BE2C (cell line): ENCODE results near the gene MAP2K3.

Experiments used
- DNase-seq: peaks from one replicate; pipeline ENCODE4 v3.0.0-alpha.2; 2020
- H3K27me3 ChIP-seq: fragments of 250-450 bp; sonication (Bioruptor Pico); 2 replicates; pipeline ENCODE4 v1.5.1; 2020; ENCODE audit warnings: mild to moderate bottlenecking
- H3K36me3 ChIP-seq: fragments of 250-450 bp; sonication (Bioruptor Pico); 2 replicates; pipeline ENCODE4 v1.5.1; 2020; ENCODE audit warnings: mild to moderate bottlenecking
- H3K4me1 ChIP-seq: fragments of 250-450 bp; sonication (Bioruptor Pico); 2 replicates; pipeline ENCODE4 v1.5.1; 2020
- H3K4me3 ChIP-seq: 2 replicates; pipeline ENCODE4 v1.5.1; 2011; ENCODE audit warnings: low read depth, low read length
- H3K9me3 ChIP-seq: fragments of 250-450 bp; sonication (Bioruptor Pico); 2 replicates; pipeline ENCODE4 v1.5.1; 2020
- CTCF ChIP-seq: IDR thresholded peaks from 2 replicates; pipeline ENCODE4 v1.5.1; 2012; ENCODE audit warnings: mild to moderate bottlenecking, low read depth, low read length

The MAP2K3 gene

GRCh38 chr17:21247552-21248258 is 36.8 kb upstream of the MAP2K3 start:
- Histone ChIP-seq H3K9me3 (no peaks in the 10 kb centered on the region), H3K4me3 (no peak overlapping the region), H3K36me3 (no peaks in the 10 kb centered on the region), H3K27me3 (no peaks in the 10 kb centered on the region), H3K4me1 (no peaks in the 10 kb centered on the region)
- no peak for TF ChIP-seq CTCF
- no peak for DNase-seq

DNA sequence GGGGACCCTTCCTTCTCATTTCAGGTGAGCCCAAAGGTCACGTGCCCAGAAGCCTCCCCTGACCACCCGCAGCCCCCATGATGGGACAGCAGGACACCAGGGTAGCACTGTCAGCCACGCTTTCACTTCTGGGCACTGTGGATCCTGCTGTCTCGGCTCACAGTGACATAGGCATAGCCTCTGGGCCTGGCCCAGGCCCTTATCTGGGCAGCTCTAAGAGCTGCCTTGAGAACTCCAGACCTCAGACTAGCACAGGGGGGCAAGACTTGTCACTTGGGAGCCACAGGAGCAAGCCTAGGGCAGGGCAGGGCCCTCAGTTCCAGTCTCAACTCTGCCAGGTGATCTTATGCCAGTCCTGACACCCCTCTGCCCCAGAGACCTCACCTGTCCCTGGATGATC is 36.0 kb upstream of the MAP2K3 start:
- DNase-seq, result no peak
- no peaks in the 10 kb centered on the region for H3K9me3 ChIP-seq
- H3K27me3 ChIP-seq, result no peaks in the 10 kb centered on the region
- TF ChIP-seq CTCF, result no peak
- no peaks in the 10 kb centered on the region for H3K4me1 ChIP-seq
- no peaks in the 10 kb centered on the region for H3K36me3 ChIP-seq
- no peak overlapping the region for H3K4me3 ChIP-seq

- no peaks in the 10 kb centered on the region for H3K27me3 ChIP-seq
- H3K4me1 ChIP-seq, result no peaks in the 10 kb centered on the region
- no peak overlapping the region for H3K4me3 ChIP-seq
- no peak for TF ChIP-seq CTCF
- no peaks in the 10 kb centered on the region for H3K36me3 ChIP-seq
- no peaks in the 10 kb centered on the region for H3K9me3 ChIP-seq
- DNase-seq, result no peak
Measured at GRCh38 chr17:21249086-21249795, 35.3 kb upstream of the MAP2K3 start.

GRCh38 chr17:21249920-21250703 is 34.4 kb upstream of the MAP2K3 start:
- Histone ChIP-seq H3K27me3 (no peaks in the 10 kb centered on the region), H3K9me3 (no peaks in the 10 kb centered on the region), H3K4me1 (no peaks in the 10 kb centered on the region), H3K4me3 (no peak overlapping the region), H3K36me3 (no peaks in the 10 kb centered on the region)
- DNase-seq, result no peak
- TF ChIP-seq CTCF, result no peak

GRCh38 chr17:21250854-21251253 is 33.7 kb upstream of the MAP2K3 start:
- H3K27me3 ChIP-seq, result no peaks in the 10 kb centered on the region
- TF ChIP-seq CTCF, result no peak
- no peaks in the 10 kb centered on the region for H3K4me1 ChIP-seq
- DNase-seq, result no peak
- no peak overlapping the region for H3K4me3 ChIP-seq
- H3K9me3 ChIP-seq, result no peaks in the 10 kb centered on the region
- H3K36me3 ChIP-seq, result no peaks in the 10 kb centered on the region
